Left ventricle myocardium inferior (tissue), 1 donor: Measurements from ENCODE around the gene VWC2L. TPM values are rescaled to one million over a fixed set of nuclear protein-coding genes. Genes with fewer than 3 reads are reported as not detected.
A peak's percentile ranks its signal among the peaks of the same experiment; 100 is the strongest.

ENCODE experiments used
- DNase-seq: peaks from one replicate; pipeline ENCODE4 v3.0.0-alpha.2; 2020
- H3K27ac ChIP-seq: fragments of 200-600 bp; replicated peaks from 2 replicates; pipeline ENCODE4 v1.8.0; 2021
- H3K27me3 ChIP-seq: fragments of 200-600 bp; 2 replicates; pipeline ENCODE4 v1.8.0; 2021; ENCODE audit warnings: low read depth
- H3K36me3 ChIP-seq: fragments of 200-600 bp; 2 replicates; pipeline ENCODE4 v1.8.0; 2021
- H3K4me1 ChIP-seq: fragments of 200-600 bp; 2 replicates; pipeline ENCODE4 v1.8.0; 2021
- H3K4me3 ChIP-seq: fragments of 200-600 bp; 2 replicates; pipeline ENCODE4 v1.8.0; 2021; ENCODE audit warnings: mild to moderate bottlenecking, moderate library complexity
- H3K9me3 ChIP-seq: fragments of 200-600 bp; replicated peaks from 2 replicates; pipeline ENCODE4 v1.8.0; 2021
- intact Hi-C: fragments of 100-400 bp; cut with micrococcal nuclease; formaldehyde crosslinking; loops from one replicate; pipeline ENCODE4 v1.11.0; 2022
- total RNA-seq: library from RNA; stranded (reverse); fragmentation: NEBNext Ultra II Directional; extraction: Animal tissue kit (Norgen Biotek cat#: 25700); gene quantifications from one replicate; pipeline ENCODE4 v1.2.1, GENCODE V29; 2021
- TF ChIP-seq, protein P1 (sequence below): fragments of 200-600 bp; IDR thresholded peaks from 2 replicates; pipeline ENCODE4 v1.8.0; 2021; ENCODE audit warnings: antibody characterized with exemption, mild to moderate bottlenecking, borderline replicate concordance
- donor health status: DM: no; HTN: yes; CAD: no; lungs with severe emphysema.

The VWC2L gene
- total RNA-seq, 1 donor from 2014 or later = not detected

DNA sequence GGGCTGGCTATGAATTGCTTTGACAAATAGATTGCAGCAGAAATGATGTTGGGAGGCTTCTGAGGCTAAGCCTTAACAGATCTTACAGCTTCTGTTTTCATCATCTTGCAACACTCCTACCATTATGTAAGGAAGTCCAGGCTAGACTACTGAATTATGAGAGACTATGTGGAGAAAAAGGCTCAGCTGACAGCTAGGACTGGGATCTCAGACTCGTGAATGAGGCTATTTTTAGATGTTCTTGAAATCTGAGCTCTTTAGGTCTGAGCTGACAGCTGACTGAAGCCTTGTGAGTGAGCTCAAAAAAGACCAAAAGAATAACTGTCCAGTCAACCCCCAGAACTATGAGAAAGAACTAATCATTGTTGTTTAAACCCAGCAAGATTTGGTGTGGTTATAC, 70.3 kb downstream of the VWC2L start:
- TF ChIP-seq, protein P1, sequence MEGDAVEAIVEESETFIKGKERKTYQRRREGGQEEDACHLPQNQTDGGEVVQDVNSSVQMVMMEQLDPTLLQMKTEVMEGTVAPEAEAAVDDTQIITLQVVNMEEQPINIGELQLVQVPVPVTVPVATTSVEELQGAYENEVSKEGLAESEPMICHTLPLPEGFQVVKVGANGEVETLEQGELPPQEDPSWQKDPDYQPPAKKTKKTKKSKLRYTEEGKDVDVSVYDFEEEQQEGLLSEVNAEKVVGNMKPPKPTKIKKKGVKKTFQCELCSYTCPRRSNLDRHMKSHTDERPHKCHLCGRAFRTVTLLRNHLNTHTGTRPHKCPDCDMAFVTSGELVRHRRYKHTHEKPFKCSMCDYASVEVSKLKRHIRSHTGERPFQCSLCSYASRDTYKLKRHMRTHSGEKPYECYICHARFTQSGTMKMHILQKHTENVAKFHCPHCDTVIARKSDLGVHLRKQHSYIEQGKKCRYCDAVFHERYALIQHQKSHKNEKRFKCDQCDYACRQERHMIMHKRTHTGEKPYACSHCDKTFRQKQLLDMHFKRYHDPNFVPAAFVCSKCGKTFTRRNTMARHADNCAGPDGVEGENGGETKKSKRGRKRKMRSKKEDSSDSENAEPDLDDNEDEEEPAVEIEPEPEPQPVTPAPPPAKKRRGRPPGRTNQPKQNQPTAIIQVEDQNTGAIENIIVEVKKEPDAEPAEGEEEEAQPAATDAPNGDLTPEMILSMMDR = no peak
- DNase-seq = no peak
- no peaks in the 10 kb centered on the region for H3K36me3 ChIP-seq
- no peaks in the 10 kb centered on the region for H3K27me3 ChIP-seq
- H3K27ac ChIP-seq = peak overlapping the region; percentile 82
- no peaks in the 10 kb centered on the region for H3K9me3 ChIP-seq
- intact Hi-C loops = no loop called here
- peaks cover 33% of the 10 kb centered on the region for H3K4me1 ChIP-seq
- H3K4me3 ChIP-seq = no peak overlapping the region

DNA sequence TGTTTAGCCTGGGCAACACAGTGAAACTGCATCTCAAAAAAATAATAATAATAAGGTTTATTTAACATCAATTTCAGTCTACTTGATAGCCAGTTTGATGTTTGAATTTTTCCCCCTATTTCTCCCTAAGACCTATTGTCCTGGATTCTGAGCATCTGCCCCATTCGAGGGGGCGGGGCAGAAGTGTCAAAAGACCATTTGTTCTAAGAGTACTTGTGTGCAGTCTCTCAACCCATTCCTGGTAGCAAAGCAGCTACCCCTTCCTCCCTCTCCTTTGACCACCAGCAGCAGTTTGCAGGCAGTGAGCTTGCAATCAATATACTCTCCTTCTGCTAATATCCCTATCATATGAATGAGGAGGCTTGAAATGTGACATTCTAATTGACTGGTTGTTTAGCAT, 71.9 kb downstream of the VWC2L start:
- Histone ChIP-seq H3K27ac (no peak overlapping the region), H3K36me3 (no peaks in the 10 kb centered on the region), H3K4me3 (no peak overlapping the region), H3K27me3 (no peaks in the 10 kb centered on the region), H3K9me3 (no peaks in the 10 kb centered on the region), H3K4me1 (peaks cover 33% of the 10 kb centered on the region)
- TF ChIP-seq, protein P1 = no peak
- no peak for DNase-seq
- intact Hi-C loops = no loop called here

DNA sequence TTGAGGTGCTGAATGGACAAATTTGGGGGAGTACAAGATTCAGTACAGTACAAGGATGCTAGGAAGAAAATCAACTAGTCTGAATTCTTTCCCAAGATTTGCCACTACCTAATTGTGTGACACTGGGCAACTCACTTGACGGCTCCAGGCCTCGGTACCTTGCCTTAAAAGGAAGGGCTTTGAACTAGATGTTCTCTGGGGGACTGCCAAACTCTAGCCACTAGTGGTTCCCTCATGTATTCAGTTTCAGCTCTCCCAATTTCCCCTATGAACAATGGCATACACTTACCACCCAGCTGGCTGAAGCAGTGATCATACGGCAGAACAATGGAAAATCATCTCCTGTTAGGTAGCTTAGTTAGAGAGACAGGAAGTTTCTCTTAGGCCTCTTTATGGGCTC, 73.4 kb downstream of the VWC2L start:
- Histone ChIP-seq H3K36me3 (no peaks in the 10 kb centered on the region), H3K4me3 (no peak overlapping the region), H3K9me3 (no peaks in the 10 kb centered on the region), H3K27me3 (no peaks in the 10 kb centered on the region), H3K27ac (peak overlapping the region; percentile 36), H3K4me1 (peaks cover 38% of the 10 kb centered on the region)
- intact Hi-C loops = no loop called here
- no peak for DNase-seq
- TF ChIP-seq, protein P1 = no peak

DNA sequence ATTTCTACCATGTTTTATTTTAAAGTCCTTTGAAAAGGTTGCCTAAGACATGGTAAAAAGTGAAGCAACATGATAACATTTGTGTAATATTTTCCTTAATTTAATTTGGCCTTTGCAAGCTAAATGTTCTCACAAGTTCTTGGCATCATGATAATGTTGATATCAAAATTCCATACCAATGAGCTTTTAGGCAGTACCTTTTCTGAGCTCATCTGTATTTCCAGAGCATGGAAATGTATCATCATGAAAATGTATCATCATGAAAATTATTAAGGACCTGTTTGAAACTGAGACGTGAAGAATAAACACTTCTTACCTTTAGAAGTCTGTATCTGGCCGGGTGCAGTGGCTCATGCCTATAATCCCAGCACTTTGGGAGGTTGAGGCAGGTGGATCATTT, 73.8 kb downstream of the VWC2L start:
- intact Hi-C loops = no loop called here
- TF ChIP-seq, protein P1 = no peak
- H3K36me3 ChIP-seq = no peaks in the 10 kb centered on the region
- peaks cover 42% of the 10 kb centered on the region for H3K4me1 ChIP-seq
- no peak overlapping the region for H3K27ac ChIP-seq
- no peak for DNase-seq
- H3K4me3 ChIP-seq = no peak overlapping the region
- H3K9me3 ChIP-seq = no peaks in the 10 kb centered on the region
- no peaks in the 10 kb centered on the region for H3K27me3 ChIP-seq

DNA sequence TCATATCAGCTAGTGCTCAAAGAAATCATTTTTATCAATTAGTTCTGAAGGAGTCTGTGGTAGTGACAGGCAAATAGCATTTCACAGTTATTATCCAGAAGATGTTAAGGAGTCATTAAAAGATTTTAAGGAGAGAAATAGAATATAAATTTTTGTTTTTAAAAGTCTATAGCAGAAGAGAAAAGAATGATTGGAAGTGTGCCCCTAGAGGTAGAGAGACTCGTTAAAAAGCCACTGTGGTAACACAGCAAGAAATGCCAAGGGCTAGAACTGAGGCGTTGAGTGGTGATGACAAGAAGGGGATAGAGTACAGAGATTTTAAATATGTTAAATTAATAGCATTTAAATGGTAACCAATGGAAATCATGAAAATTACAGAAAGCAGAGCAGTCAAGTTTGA, 78.3 kb downstream of the VWC2L start:
- Histone ChIP-seq H3K4me3 (no peak overlapping the region), H3K4me1 (peaks cover 25% of the 10 kb centered on the region), H3K9me3 (peaks cover 11% of the 10 kb centered on the region), H3K27me3 (no peaks in the 10 kb centered on the region), H3K36me3 (no peaks in the 10 kb centered on the region), H3K27ac (peak overlapping the region; percentile 70)
- DNase-seq = no peak
- intact Hi-C loops = no loop called here
- TF ChIP-seq, protein P1 = no peak

DNA sequence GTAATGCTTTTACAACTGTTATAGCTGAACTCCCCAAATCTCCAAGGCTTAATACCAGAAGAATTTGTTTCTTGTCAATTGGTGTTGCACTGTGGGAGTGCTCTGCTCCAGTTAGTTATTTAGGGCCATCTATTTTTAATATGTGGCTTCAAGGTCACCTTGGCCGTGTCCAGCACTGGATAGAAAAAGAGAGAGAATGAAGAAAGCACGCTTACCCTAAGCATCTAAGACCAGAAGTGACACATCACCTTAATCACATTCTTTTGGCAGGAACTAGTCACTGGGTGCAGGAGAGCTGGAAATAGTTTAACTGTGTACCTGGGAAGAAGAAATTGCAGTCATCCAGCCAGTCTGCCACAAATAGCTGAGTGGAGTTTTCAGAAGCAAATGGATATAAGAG, 78.8 kb downstream of the VWC2L start:
- Histone ChIP-seq H3K27ac (peak overlapping the region; percentile 70), H3K9me3 (peaks cover 11% of the 10 kb centered on the region), H3K4me3 (no peak overlapping the region), H3K4me1 (peaks cover 20% of the 10 kb centered on the region), H3K36me3 (no peaks in the 10 kb centered on the region), H3K27me3 (no peaks in the 10 kb centered on the region)
- intact Hi-C loops = no loop called here
- TF ChIP-seq, protein P1 = no peak
- DNase-seq = no peak
